PC-9 (cell line): ENCODE results near the gene CELF2.

Experiments
- CTCF ChIP-seq: fragments of 200-600 bp; sonication (generic); conservative IDR thresholded peaks from 2 replicates; pipeline ENCODE4 v1.6.1; 2017; ENCODE audit warnings: mixed run types, antibody characterized with exemption, mild to moderate bottlenecking, moderate library complexity
- EZH2 ChIP-seq: fragments of 200-600 bp; sonication (generic); IDR thresholded peaks from 2 replicates; pipeline ENCODE4 v1.8.0; 2017; ENCODE audit warnings: antibody characterized with exemption, low read depth

- no peak for TF ChIP-seq CTCF
- TF ChIP-seq EZH2, result no peak
These were observed 290.3 kb downstream of the CELF2 start for GRCh38 chr10:11307937-11308336.
